ENCODE data around the gene COL20A1. TPM values are rescaled to one million over a fixed set of nuclear protein-coding genes. Genes with fewer than 3 reads are reported as not detected.

Gene COL20A1
- total RNA-seq, 4 donors from 2014 or later: 0.32 TPM; not detected in 3

GRCh38 chr20:63325021-63325471, 32.1 kb downstream of the COL20A1 start:
- Histone ChIP-seq H3K4me3 (no peak overlapping the region), H3K27ac (replicated peaks in 1 of 4) (no peak overlapping the region), H3K9me3 (no peaks in the 10 kb centered on the region), H3K27me3 (peaks cover 0 to 86% (median 0%) of the 10 kb centered on the region in 4 donors), H3K36me3 (no peaks in the 10 kb centered on the region), H3K4me1 (peaks cover 0 to 15% (median 8%) of the 10 kb centered on the region in 4 donors)
- TF ChIP-seq EP300 (IDR thresholded peaks at IDR 0.05) (no peak), CTCF (IDR thresholded peaks at IDR 0.05) (no peak), POLR2AphosphoS5 (IDR thresholded peaks at IDR 0.05) (no peak), POLR2A (IDR thresholded peaks at IDR 0.05; ENCODE audit: low read depth) (no peak)
- 89% methylated on average over 8 of the region's 10 CpGs for whole genome bisulfite sequencing
- intact Hi-C loops (cut with DNase I): no loop called here
- DNase-seq (ENCODE audit: extremely low spot score): no peak

- Histone ChIP-seq H3K27me3 (peaks cover 0 to 86% (median 0%) of the 10 kb centered on the region in 4 donors), H3K4me1 (peaks cover 0 to 11% (median 6%) of the 10 kb centered on the region in 4 donors), H3K4me3 (no peak overlapping the region), H3K9me3 (no peaks in the 10 kb centered on the region), H3K27ac (replicated peaks in 1 of 4) (no peak overlapping the region), H3K36me3 (no peaks in the 10 kb centered on the region)
- intact Hi-C loops (cut with DNase I): no loop called here
- no peak for DNase-seq (ENCODE audit: extremely low spot score)
- TF ChIP-seq EP300 (IDR thresholded peaks at IDR 0.05): no peak
- WGBS: no CpG with 5 or more reads among the region's 8 CpGs
Observed at GRCh38 chr20:63325554-63326313, 32.7 kb downstream of the COL20A1 start.

GRCh38 chr20:63326314-63327230, 33.6 kb downstream of the COL20A1 start:
- Histone ChIP-seq H3K4me3 (no peak overlapping the region), H3K36me3 (no peaks in the 10 kb centered on the region), H3K27me3 (peaks cover 0 to 85% (median 0%) of the 10 kb centered on the region in 4 donors), H3K27ac (replicated peaks in 1 of 4) (no peak overlapping the region), H3K4me1 (peaks cover 0 to 3% (median 0%) of the 10 kb centered on the region in 4 donors), H3K9me3 (no peaks in the 10 kb centered on the region)
- intact Hi-C loops (cut with DNase I): no loop called here
- TF ChIP-seq POLR2A (IDR thresholded peaks at IDR 0.05; ENCODE audit: low read depth) (no peak), EP300 (IDR thresholded peaks at IDR 0.05) (no peak), CTCF (IDR thresholded peaks at IDR 0.05) (no peak), POLR2AphosphoS5 (IDR thresholded peaks at IDR 0.05) (no peak)
- WGBS: 93% methylated on average over 7 of the region's 15 CpGs
- no peak for DNase-seq (ENCODE audit: extremely low spot score)

- DNase-seq (ENCODE audit: extremely low spot score): no peak
- H3K27ac ChIP-seq (replicated peaks in 1 of 4): no peak overlapping the region
- 90% methylated on average over 7 of the region's 8 CpGs for WGBS
- no peaks in the 10 kb centered on the region for H3K4me1 ChIP-seq
- no peaks in the 10 kb centered on the region for H3K36me3 ChIP-seq
- no peak overlapping the region for H3K4me3 ChIP-seq
- H3K27me3 ChIP-seq: peaks cover 0 to 84% (median 0%) of the 10 kb centered on the region in 4 donors
- H3K9me3 ChIP-seq: peaks cover 0 to 5% (median 0%) of the 10 kb centered on the region in 4 donors
- intact Hi-C loops (cut with DNase I): no loop called here
- TF ChIP-seq EP300 (IDR thresholded peaks at IDR 0.05): no peak
- TF ChIP-seq POLR2A (IDR thresholded peaks at IDR 0.05; ENCODE audit: low read depth): no peak
- no peak for TF ChIP-seq CTCF (IDR thresholded peaks at IDR 0.05)
- TF ChIP-seq POLR2AphosphoS5 (IDR thresholded peaks at IDR 0.05): no peak
Observed at GRCh38 chr20:63327231-63327745, 34.3 kb downstream of the COL20A1 start.

Data from esophagus muscularis mucosa (tissue), 4 donors.